ENCODE results near the gene CLMN.
"Not testable (repeated sequence)": the region's sequence is repeated elsewhere in the genome, so short reads cannot be mapped to it uniquely, and the experiment has no call there.

CLMN gene

GRCh38 chr14:95150910-95151309 is 168.8 kb downstream of the CLMN start:
- intact Hi-C loops (cut with DNase I) = loop anchor here (5.0 to 10.0 kb wide), 3 partner anchors 49 to 254 kb away; partner anchors contain the start of gene CLMN
- DNase-seq = no peak

GRCh38 chr14:95149441-95149840 is 170.3 kb downstream of the CLMN start:
- no peak for DNase-seq
- intact Hi-C loops (cut with DNase I) = no loop called here

- intact Hi-C loops (cut with DNase I) = no loop called here
- DNase-seq = no peak
Observed at GRCh38 chr14:95147597-95147996, 172.1 kb downstream of the CLMN start.

- DNase-seq = no peak
Observed at GRCh38 chr14:95146079-95146771, 173.5 kb downstream of the CLMN start.

GRCh38 chr14:95144849-95145248 is 174.9 kb downstream of the CLMN start:
- intact Hi-C loops (cut with DNase I) = no loop called here
- no peak for DNase-seq

More at GRCh38 chr14:95146079-95146771, 173.5 kb downstream of the CLMN start:
- intact Hi-C loops (cut with DNase I) = no loop called here

GRCh38 chr14:95143808-95144620 is 175.7 kb downstream of the CLMN start:
- DNase-seq = no peak
- intact Hi-C loops (cut with DNase I) = no loop called here

GRCh38 chr14:95142208-95142607 is 177.5 kb downstream of the CLMN start:
- intact Hi-C loops (cut with DNase I) = no loop called here
- no peak for DNase-seq

GRCh38 chr14:95141684-95142083 is 178.0 kb downstream of the CLMN start:
- no peak for DNase-seq
- intact Hi-C loops (cut with DNase I) = no loop called here

- intact Hi-C loops (cut with DNase I) = no loop called here
- DNase-seq = no peak
Observed at GRCh38 chr14:95140060-95140858, 179.4 kb downstream of the CLMN start.

- no peak for DNase-seq
- intact Hi-C loops (cut with DNase I) = no loop called here
Observed at GRCh38 chr14:95138876-95139275, 180.8 kb downstream of the CLMN start.

GRCh38 chr14:95138455-95138854 is 181.3 kb downstream of the CLMN start:
- DNase-seq; intact Hi-C loops (cut with DNase I): not testable (repeated sequence)

GRCh38 chr14:95137804-95138167 is 181.9 kb downstream of the CLMN start:
- intact Hi-C loops (cut with DNase I) = no loop called here
- no peak for DNase-seq

GRCh38 chr14:95137164-95137803 is 182.4 kb downstream of the CLMN start:
- intact Hi-C loops (cut with DNase I) = no loop called here
- DNase-seq = no peak

GRCh38 chr14:95136631-95137030 is 183.1 kb downstream of the CLMN start:
- intact Hi-C loops (cut with DNase I) = no loop called here
- DNase-seq = no peak

- DNase-seq = peak in 1 of 10 donors; percentile 72
- intact Hi-C loops (cut with DNase I) = no loop called here
Observed at GRCh38 chr14:95134304-95134933, 185.3 kb downstream of the CLMN start.

- intact Hi-C loops (cut with DNase I) = no loop called here
- peak in 1 of 10 donors; percentile 83 for DNase-seq
Observed at GRCh38 chr14:95133282-95133681, 186.4 kb downstream of the CLMN start.

- DNase-seq = no peak
- intact Hi-C loops (cut with DNase I) = no loop called here
Observed at GRCh38 chr14:95132760-95133159, 186.9 kb downstream of the CLMN start.
